ENCODE measurements around the gene NOL4L.

DNA sequence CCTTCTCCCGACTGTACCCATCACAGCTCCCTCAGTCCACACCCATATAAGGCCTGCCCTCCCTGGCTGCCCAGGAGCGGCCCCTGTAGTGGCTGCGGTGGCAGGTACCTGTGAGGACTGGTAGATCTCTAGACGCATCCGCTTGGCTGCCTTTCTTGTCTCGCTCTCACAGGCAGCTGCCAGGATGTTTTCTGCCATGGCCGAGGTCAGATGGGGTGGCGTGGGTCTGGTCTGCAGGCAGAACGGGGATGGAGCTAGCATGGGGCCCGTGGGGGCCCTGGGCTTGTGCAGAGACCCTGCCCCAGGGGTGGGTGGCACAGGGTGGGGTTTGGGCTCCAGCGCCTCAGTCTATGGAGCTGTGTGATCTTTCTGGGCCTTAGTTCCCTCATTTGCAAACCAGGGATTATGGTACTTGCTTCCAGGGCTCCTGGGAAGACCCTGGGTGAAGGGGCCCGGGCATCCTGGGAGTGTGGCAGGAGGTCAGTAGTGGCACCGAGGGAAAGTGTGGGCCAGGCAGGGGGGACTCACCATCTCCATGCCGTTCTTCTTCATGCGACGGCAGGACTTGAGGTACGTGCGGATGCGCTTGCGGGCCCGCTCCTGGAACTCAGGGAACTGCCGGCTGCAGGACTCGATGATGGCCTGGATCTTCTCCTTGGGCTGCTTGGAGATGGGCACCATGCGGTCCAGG is 132.2 kb downstream of the NOL4L start:
- no peak for TF ChIP-seq POLR2A (IDR thresholded peaks at IDR 0.05; ENCODE audit: low read depth, low read length)
- no peak for TF ChIP-seq POLR2AphosphoS5 (IDR thresholded peaks at IDR 0.05; ENCODE audit: low read depth, low read length)
- no peak for TF ChIP-seq TAF1 (IDR thresholded peaks at IDR 0.05; ENCODE audit: low read depth, low read length)
